ENCODE results near the gene RPTOR. TPM values are rescaled to one million over a fixed set of nuclear protein-coding genes. Genes with fewer than 3 reads are reported as not detected.

RPTOR gene
- polyA plus RNA-seq, 1 of the 3 experiments (the other 2 are of a cell fraction) = 14.9 TPM

DNA sequence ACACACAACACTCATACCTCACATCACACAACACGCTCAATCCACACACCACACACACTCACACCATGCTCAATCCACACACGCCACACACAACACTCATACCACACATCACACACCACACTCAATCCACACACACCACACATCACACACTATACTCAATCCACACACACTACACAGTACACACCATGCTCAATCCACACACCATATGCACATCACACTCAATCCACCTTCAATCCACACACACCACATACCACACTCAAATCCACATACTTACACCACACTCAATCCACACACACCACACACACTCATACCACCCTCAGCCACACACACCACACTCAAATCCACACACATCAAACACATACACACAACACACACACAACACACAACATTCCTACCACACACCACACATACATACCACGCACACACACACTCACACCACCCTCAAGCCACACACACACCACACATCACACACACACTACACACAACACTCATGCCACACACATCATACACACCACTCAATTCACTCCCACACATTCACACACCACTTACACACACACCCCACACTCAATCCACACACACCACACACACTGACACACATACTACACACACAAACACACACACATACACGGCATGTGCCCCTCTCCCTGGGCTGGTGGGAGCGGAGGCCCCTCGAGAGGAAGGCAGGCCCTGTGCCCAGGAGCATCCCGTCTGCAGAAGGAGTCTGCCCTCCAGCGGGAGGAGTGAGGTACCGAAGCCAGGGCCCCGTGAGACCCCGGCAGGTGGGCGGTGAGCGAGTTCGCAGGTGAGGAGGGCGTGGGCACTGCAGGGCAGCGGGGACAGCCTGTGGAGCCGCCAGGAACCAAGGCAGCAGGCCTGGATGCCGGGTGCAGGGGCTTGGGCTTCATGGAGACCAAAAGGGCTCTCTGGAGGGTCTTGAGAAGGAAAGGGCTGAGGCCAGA is 33.1 kb upstream of the RPTOR start (continued):
- TF ChIP-seq, protein P1, sequence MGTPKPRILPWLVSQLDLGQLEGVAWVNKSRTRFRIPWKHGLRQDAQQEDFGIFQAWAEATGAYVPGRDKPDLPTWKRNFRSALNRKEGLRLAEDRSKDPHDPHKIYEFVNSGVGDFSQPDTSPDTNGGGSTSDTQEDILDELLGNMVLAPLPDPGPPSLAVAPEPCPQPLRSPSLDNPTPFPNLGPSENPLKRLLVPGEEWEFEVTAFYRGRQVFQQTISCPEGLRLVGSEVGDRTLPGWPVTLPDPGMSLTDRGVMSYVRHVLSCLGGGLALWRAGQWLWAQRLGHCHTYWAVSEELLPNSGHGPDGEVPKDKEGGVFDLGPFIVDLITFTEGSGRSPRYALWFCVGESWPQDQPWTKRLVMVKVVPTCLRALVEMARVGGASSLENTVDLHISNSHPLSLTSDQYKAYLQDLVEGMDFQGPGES (IDR thresholded peaks at IDR 0.05; ENCODE audit: low read depth, low read length) = no peak
- TF ChIP-seq TEAD4 (IDR thresholded peaks at IDR 0.05; ENCODE audit: borderline replicate concordance, insufficient read depth) (no peak), GABPA (IDR thresholded peaks at IDR 0.05; ENCODE audit: low read depth) (no peak), NFIC (IDR thresholded peaks at IDR 0.05; ENCODE audit: borderline replicate concordance) (no peak)

DNA sequence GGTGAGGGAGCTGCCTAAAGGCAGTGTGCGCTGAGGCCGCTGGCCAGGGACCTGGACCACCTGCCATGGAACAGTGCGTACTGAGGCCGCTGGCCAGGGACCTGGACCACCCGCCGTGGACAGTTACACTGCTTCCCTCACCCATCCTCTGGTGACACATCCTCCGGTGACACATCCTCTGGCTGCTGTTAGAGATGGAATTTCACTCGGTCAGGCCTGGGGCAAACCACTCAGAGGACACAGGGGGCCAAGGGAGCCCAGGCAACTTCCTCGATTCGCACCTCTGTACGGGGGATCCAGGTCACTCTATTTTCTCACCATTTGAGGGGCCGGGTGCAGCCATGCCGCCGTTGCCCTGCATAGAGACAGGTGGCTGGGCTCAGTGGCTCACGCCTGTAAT is 32.4 kb upstream of the RPTOR start:
- no peaks in the 10 kb centered on the region for H3K27me3 ChIP-seq (ENCODE audit: insufficient read depth)
- TF ChIP-seq SIN3A (IDR thresholded peaks at IDR 0.05; ENCODE audit: borderline replicate concordance, low read depth, low read length) (no peak), PBX3 (IDR thresholded peaks at IDR 0.05) (no peak), MXI1 (IDR thresholded peaks at IDR 0.05; ENCODE audit: low read depth, low read length) (no peak), GABPA (IDR thresholded peaks at IDR 0.05; ENCODE audit: low read depth) (no peak), POLR2AphosphoS5 (IDR thresholded peaks at IDR 0.05; ENCODE audit: low read depth, low read length) (no peak)
- TF ChIP-seq, protein P2, sequence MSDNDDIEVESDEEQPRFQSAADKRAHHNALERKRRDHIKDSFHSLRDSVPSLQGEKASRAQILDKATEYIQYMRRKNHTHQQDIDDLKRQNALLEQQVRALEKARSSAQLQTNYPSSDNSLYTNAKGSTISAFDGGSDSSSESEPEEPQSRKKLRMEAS (IDR thresholded peaks at IDR 0.05; ENCODE audit: low read depth) = no peak
- TF ChIP-seq, protein P3, sequence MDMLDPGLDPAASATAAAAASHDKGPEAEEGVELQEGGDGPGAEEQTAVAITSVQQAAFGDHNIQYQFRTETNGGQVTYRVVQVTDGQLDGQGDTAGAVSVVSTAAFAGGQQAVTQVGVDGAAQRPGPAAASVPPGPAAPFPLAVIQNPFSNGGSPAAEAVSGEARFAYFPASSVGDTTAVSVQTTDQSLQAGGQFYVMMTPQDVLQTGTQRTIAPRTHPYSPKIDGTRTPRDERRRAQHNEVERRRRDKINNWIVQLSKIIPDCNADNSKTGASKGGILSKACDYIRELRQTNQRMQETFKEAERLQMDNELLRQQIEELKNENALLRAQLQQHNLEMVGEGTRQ (IDR thresholded peaks at IDR 0.05; ENCODE audit: borderline replicate concordance, low read depth, low read length) = no peak
- TF ChIP-seq, protein P1 (IDR thresholded peaks at IDR 0.05; ENCODE audit: low read depth, low read length) = no peak
- TF ChIP-seq, protein P4, sequence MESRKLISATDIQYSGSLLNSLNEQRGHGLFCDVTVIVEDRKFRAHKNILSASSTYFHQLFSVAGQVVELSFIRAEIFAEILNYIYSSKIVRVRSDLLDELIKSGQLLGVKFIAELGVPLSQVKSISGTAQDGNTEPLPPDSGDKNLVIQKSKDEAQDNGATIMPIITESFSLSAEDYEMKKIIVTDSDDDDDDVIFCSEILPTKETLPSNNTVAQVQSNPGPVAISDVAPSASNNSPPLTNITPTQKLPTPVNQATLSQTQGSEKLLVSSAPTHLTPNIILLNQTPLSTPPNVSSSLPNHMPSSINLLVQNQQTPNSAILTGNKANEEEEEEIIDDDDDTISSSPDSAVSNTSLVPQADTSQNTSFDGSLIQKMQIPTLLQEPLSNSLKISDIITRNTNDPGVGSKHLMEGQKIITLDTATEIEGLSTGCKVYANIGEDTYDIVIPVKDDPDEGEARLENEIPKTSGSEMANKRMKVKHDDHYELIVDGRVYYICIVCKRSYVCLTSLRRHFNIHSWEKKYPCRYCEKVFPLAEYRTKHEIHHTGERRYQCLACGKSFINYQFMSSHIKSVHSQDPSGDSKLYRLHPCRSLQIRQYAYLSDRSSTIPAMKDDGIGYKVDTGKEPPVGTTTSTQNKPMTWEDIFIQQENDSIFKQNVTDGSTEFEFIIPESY (IDR thresholded peaks at IDR 0.05; ENCODE audit: borderline replicate concordance, low read depth) = no peak
- no peaks in the 10 kb centered on the region for H3K9me2 ChIP-seq
- no peak overlapping the region for H3K4me2 ChIP-seq
- POLR2A ChIA-PET = no interaction called here
- H3K4me1 ChIP-seq (ENCODE audit: control insufficient read depth in 1 of 2, insufficient read depth in 2 of 2, low read depth in 1 of 2, low read length in 1 of 2) = peaks cover 0 to 5% of the 10 kb centered on the region in 2 experiments; a peak in 2 of 4 replicates
- DNase-seq = no peak
- no peaks in the 10 kb centered on the region for H3K36me3 ChIP-seq (replicated peaks in 1 of 2; ENCODE audit: control insufficient read depth in 1 of 2, insufficient read depth in 2 of 2, low read length in 1 of 2)
- no peak overlapping the region for H3K4me3 ChIP-seq (ENCODE audit: low read depth in 2 of 2, low read length in 1 of 2)
- CTCF ChIA-PET = no interaction called here
- H3F3A ChIP-seq (replicated peaks; ENCODE audit: insufficient read depth) = no peaks in the 10 kb centered on the region
- no peaks in the 10 kb centered on the region for H3K79me2 ChIP-seq (ENCODE audit: insufficient read depth)
- H3K27ac ChIP-seq (ENCODE audit: low read depth in 2 of 2, low read length in 1 of 2) = no peak overlapping the region
- WGBS (ENCODE audit: low lambda C conversion rate) = 68% methylated on average over 11 of the region's 15 CpGs
- H3K9me3 ChIP-seq = no peaks in the 10 kb centered on the region
- no peak overlapping the region for H2AFZ ChIP-seq (ENCODE audit: low read depth)
- H4K20me1 ChIP-seq (ENCODE audit: insufficient read depth) = no peaks in the 10 kb centered on the region
- no peak overlapping the region for H3K9ac ChIP-seq
